Stimulated activated CD4-positive, alpha-beta T cell treated with anti-CD3 and anti-CD28 coated beads, Interleukin-1b, Interleukin-23, amount 100 ng/mL, for 4 hours (primary cell): ENCODE data around the gene KCNQ1.

Experiments
- DNase-seq, 2 donors: peaks; one replicate each; pipeline ENCODE4 v3.0.0-alpha.2; 2020; ENCODE audit warnings: low read depth in 2 of 2

Gene KCNQ1

GRCh38 chr11:2647167-2647566 is 202.4 kb downstream of the KCNQ1 start:
- DNase-seq: no peak

GRCh38 chr11:2647953-2648352 is 203.1 kb downstream of the KCNQ1 start:
- no peak for DNase-seq

- DNase-seq: no peak
Observed at GRCh38 chr11:2649400-2649799, 204.6 kb downstream of the KCNQ1 start.

GRCh38 chr11:2649848-2650247 is 205.0 kb downstream of the KCNQ1 start:
- no peak for DNase-seq

GRCh38 chr11:2650343-2650867 is 205.6 kb downstream of the KCNQ1 start:
- no peak for DNase-seq

GRCh38 chr11:2651054-2651617 is 206.3 kb downstream of the KCNQ1 start:
- DNase-seq: no peak

- DNase-seq: no peak
Observed at GRCh38 chr11:2651826-2652271, 207.0 kb downstream of the KCNQ1 start.

- no peak for DNase-seq
Observed at GRCh38 chr11:2652333-2653197, 207.8 kb downstream of the KCNQ1 start.

GRCh38 chr11:2653198-2653551 is 208.4 kb downstream of the KCNQ1 start:
- no peak for DNase-seq

- DNase-seq: no peak
Observed at GRCh38 chr11:2653930-2654739, 209.3 kb downstream of the KCNQ1 start.

- no peak for DNase-seq
Observed at GRCh38 chr11:2655016-2655719, 210.4 kb downstream of the KCNQ1 start.

- DNase-seq: no peak
Observed at GRCh38 chr11:2655834-2656622, 211.2 kb downstream of the KCNQ1 start.

GRCh38 chr11:2656859-2657258 is 212.1 kb downstream of the KCNQ1 start:
- DNase-seq: no peak

- DNase-seq: no peak
Observed at GRCh38 chr11:2657697-2658284, 213.0 kb downstream of the KCNQ1 start.

GRCh38 chr11:2660357-2660939 is 215.6 kb downstream of the KCNQ1 start:
- no peak for DNase-seq

GRCh38 chr11:2661173-2662023 is 216.6 kb downstream of the KCNQ1 start:
- DNase-seq: no peak

GRCh38 chr11:2662024-2662312 is 217.2 kb downstream of the KCNQ1 start:
- DNase-seq: no peak

GRCh38 chr11:2662430-2663299 is 217.9 kb downstream of the KCNQ1 start:
- DNase-seq: no peak
